H1 (cell line): Measurements from ENCODE around the gene PTPRH. TPM values are rescaled to one million over a fixed set of nuclear protein-coding genes. Genes with fewer than 3 reads are reported as not detected.

Experiments
- CTCF ChIA-PET: fragments of 300-600 bp; sonication (Branson Sonifier 250); formaldehyde crosslinking; loops from one replicate; lab custom pipeline; 2021; ENCODE audit not compliant: partially characterized antibody; lab: Charles Lee
- POLR2A ChIA-PET: fragments of 300-600 bp; sonication (Branson Sonifier 250); formaldehyde crosslinking; loops from one replicate; lab custom pipeline; 2021; ENCODE audit warnings: inconsistent platforms; ENCODE audit not compliant: partially characterized antibody; lab: Charles Lee
- DNase-seq, 2 experiments: peaks; one replicate each; pipeline versions ENCODE4 v3.0.0 to v3.0.0-alpha.2; 2010 to 2022; ENCODE audit warnings: low spot score in 2 of 2, low read depth in 1 of 2, mixed read lengths in 1 of 2
- FAIRE-seq: peaks from 2 replicates; lab custom pipeline; 2011; peaks lifted over from hg19 to GRCh38; lab: Jason Lieb, UNC
- H2AFZ ChIP-seq: 2 replicates; pipeline ENCODE4 v1.8.1; 2012; ENCODE audit warnings: low read length, inconsistent platforms
- H2AK5ac ChIP-seq: 2 replicates; pipeline ENCODE4 v1.6.1; 2013; ENCODE audit warnings: low read depth, low read length
- H2BK120ac ChIP-seq: replicated peaks from 2 replicates; pipeline ENCODE3; 2013; ENCODE audit warnings: low read depth, low read length, inconsistent platforms
- H2BK12ac ChIP-seq: 2 replicates; pipeline ENCODE4 v1.6.1; 2013; ENCODE audit warnings: low read depth, low read length
- H2BK15ac ChIP-seq: 2 replicates; pipeline ENCODE4 v1.6.1; 2013; ENCODE audit warnings: low read length
- H2BK20ac ChIP-seq: 2 replicates; pipeline ENCODE4 v1.6.1; 2013; ENCODE audit warnings: low read length
- H2BK5ac ChIP-seq: 2 replicates; pipeline ENCODE4 v1.6.1; 2013; ENCODE audit warnings: low read depth, low read length
- H3K14ac ChIP-seq: 2 replicates; pipeline ENCODE4 v1.6.1; 2013; ENCODE audit warnings: inconsistent platforms; ENCODE audit not compliant: insufficient read length
- H3K18ac ChIP-seq: 2 replicates; pipeline ENCODE4 v1.6.1; 2013; ENCODE audit warnings: low read length; ENCODE audit errors: extremely low read depth
- H3K23ac ChIP-seq: 2 replicates; pipeline ENCODE4 v1.6.1; 2013; ENCODE audit warnings: inconsistent platforms; ENCODE audit not compliant: insufficient read length
- H3K23me2 ChIP-seq: 2 replicates; pipeline ENCODE4 v1.6.1; 2013; ENCODE audit warnings: low read depth, low read length
- H3K27ac ChIP-seq: 2 replicates; pipeline ENCODE4 v1.6.1; 2011; ENCODE audit warnings: low read depth, low read length, inconsistent platforms
- H3K27me3 ChIP-seq, 4 experiments: replicated peaks in 1 of 4; 1 replicate in 1 of 4; 2 replicates in 3 of 4; pipeline versions ENCODE4 v1.6.1 to v1.8.1; 2011 to 2013; ENCODE audit warnings: low read length in 3 of 4, mild to moderate bottlenecking in 3 of 4, inconsistent platforms in 2 of 4, mixed read lengths in 2 of 4, moderate library complexity in 1 of 4; ENCODE audit not compliant: control insufficient read depth in 3 of 4, insufficient read depth in 3 of 4; ENCODE audit errors: extremely low read depth in 1 of 4
- H3K36me3 ChIP-seq, 4 experiments: 2 replicates each; pipeline versions ENCODE4 v1.6.1 to v1.8.1; 2011 to 2013; ENCODE audit warnings: mild to moderate bottlenecking in 4 of 4, low read length in 3 of 4, moderate library complexity in 2 of 4, control low read depth in 1 of 4, inconsistent platforms in 1 of 4; ENCODE audit not compliant: insufficient read depth in 4 of 4, control insufficient read depth in 2 of 4
- H3K4ac ChIP-seq: replicated peaks from 2 replicates; pipeline ENCODE3; 2013; ENCODE audit warnings: low read length, low read depth, mixed read lengths, inconsistent platforms; ENCODE audit not compliant: insufficient read length
- H3K4me1 ChIP-seq, 4 experiments: replicated peaks in 1 of 4; 1 replicate in 1 of 4; 2 replicates in 3 of 4; pipeline versions ENCODE4 v1.6.1 to v1.8.1; 2011 to 2013; ENCODE audit warnings: low read length in 3 of 4, inconsistent platforms in 2 of 4, mixed read lengths in 1 of 4; ENCODE audit not compliant: insufficient read depth in 4 of 4, control insufficient read depth in 3 of 4
- H3K4me2 ChIP-seq, 2 experiments: 2 replicates each; pipeline versions ENCODE4 v1.6.1 to v1.8.1; 2011 to 2013; ENCODE audit warnings: low read depth in 2 of 2, low read length in 2 of 2, control low read depth in 1 of 2, inconsistent platforms in 1 of 2, mild to moderate bottlenecking in 1 of 2; ENCODE audit not compliant: insufficient read depth in 1 of 2
- H3K4me3 ChIP-seq, 4 experiments: fragments of 200-600, 300-600 bp in 1 of 4; sonication (generic), shearing (Covaris generic), sonication (Bioruptor Twin) in 1 of 4; 2 replicates each; pipeline versions ENCODE4 v1.5.1 to v1.8.1; 2011 to 2016; ENCODE audit warnings: low read length in 4 of 4, low read depth in 3 of 4, control low read depth in 2 of 4, inconsistent platforms in 2 of 4, mild to moderate bottlenecking in 2 of 4, mixed read lengths in 1 of 4, moderate library complexity in 1 of 4; ENCODE audit not compliant: insufficient read depth in 2 of 4; ENCODE audit errors: extremely low read depth in 1 of 4
- H3K56ac ChIP-seq: replicated peaks from 2 replicates; pipeline ENCODE3; 2013; ENCODE audit warnings: low read depth, mild to moderate bottlenecking, mixed read lengths, low read length, inconsistent platforms; ENCODE audit not compliant: insufficient read length
- H3K79me1 ChIP-seq: 2 replicates; pipeline ENCODE4 v1.6.1; 2013; ENCODE audit warnings: low read depth, low read length, control low read depth
- H3K79me2 ChIP-seq, 2 experiments: 2 replicates each; pipeline versions ENCODE4 v1.6.1 to v1.8.1; 2012 to 2013; ENCODE audit warnings: low read length in 2 of 2, mild to moderate bottlenecking in 2 of 2, inconsistent platforms in 1 of 2; ENCODE audit not compliant: insufficient read depth in 2 of 2, control insufficient read depth in 1 of 2
- H3K9ac ChIP-seq, 4 experiments: replicated peaks in 1 of 4; 1 replicate in 1 of 4; 2 replicates in 3 of 4; pipeline versions ENCODE4 v1.6.1 to v1.8.1; 2011 to 2013; ENCODE audit warnings: low read depth in 3 of 4, low read length in 3 of 4, control low read depth in 2 of 4, mild to moderate bottlenecking in 2 of 4, moderate library complexity in 2 of 4, inconsistent platforms in 1 of 4; ENCODE audit errors: extremely low read depth in 1 of 4
- H3K9me3 ChIP-seq, 2 experiments: 2 replicates each; pipeline versions ENCODE4 v1.6.1 to v1.8.1; 2012 to 2013; ENCODE audit warnings: mild to moderate bottlenecking in 2 of 2, moderate library complexity in 2 of 2, control low read depth in 1 of 2, inconsistent platforms in 1 of 2, low read depth in 1 of 2, low read length in 1 of 2, mixed read lengths in 1 of 2; ENCODE audit not compliant: insufficient read depth in 2 of 2
- H4K20me1 ChIP-seq, 2 experiments: replicated peaks in 1 of 2; 2 replicates each; pipeline versions ENCODE3 to v1.8.1; 2011 to 2013; ENCODE audit warnings: inconsistent platforms in 2 of 2, low read length in 2 of 2, mild to moderate bottlenecking in 1 of 2; ENCODE audit not compliant: insufficient read depth in 2 of 2, control insufficient read depth in 1 of 2
- H4K5ac ChIP-seq: 2 replicates; pipeline ENCODE4 v1.6.1; 2013; ENCODE audit warnings: low read length, low read depth, mixed read lengths, inconsistent platforms; ENCODE audit not compliant: insufficient read length
- H4K8ac ChIP-seq: 2 replicates; pipeline ENCODE4 v1.8.0; 2013; ENCODE audit warnings: mild to moderate bottlenecking, moderate library complexity, low read length, inconsistent platforms; ENCODE audit not compliant: insufficient read depth; ENCODE audit errors: extremely low read depth
- H4K91ac ChIP-seq: replicated peaks from 2 replicates; pipeline ENCODE3; 2013; ENCODE audit warnings: low read length, mixed read lengths, inconsistent platforms; ENCODE audit not compliant: insufficient read length
- CHD2 ChIP-seq: IDR thresholded peaks from 2 replicates; pipeline ENCODE4 v1.6.1; 2012; ENCODE audit warnings: low read length, improper control_type of control experiment
- E2F6 ChIP-seq: IDR thresholded peaks from 2 replicates; pipeline ENCODE4 v1.6.1; 2012; ENCODE audit warnings: inconsistent platforms
- FOSL1 ChIP-seq: IDR thresholded peaks from 2 replicates; pipeline ENCODE4 v1.6.1; 2011; ENCODE audit warnings: mild to moderate bottlenecking, low read depth, low read length, moderate library complexity; ENCODE audit not compliant: insufficient read depth
- GABPA ChIP-seq: IDR thresholded peaks from 2 replicates; pipeline ENCODE4 v1.6.1; 2011; ENCODE audit warnings: mild to moderate bottlenecking, low read length, moderate library complexity, borderline replicate concordance; ENCODE audit not compliant: insufficient read depth
- KDM5A ChIP-seq: fragments of 200-600 bp; IDR thresholded peaks from 2 replicates; pipeline ENCODE4 v1.7.1; 2012; ENCODE audit warnings: mild to moderate bottlenecking, low read length, inconsistent platforms, mixed read lengths
- PHF8 ChIP-seq: fragments of 200-600 bp; sonication (generic); conservative IDR thresholded peaks from 2 replicates; pipeline ENCODE4 v1.7.1; 2012; ENCODE audit warnings: low read depth, mild to moderate bottlenecking, inconsistent platforms, low read length, moderate library complexity
- RAD21 ChIP-seq, 2 experiments: IDR thresholded peaks in 1 of 2; conservative IDR thresholded peaks in 1 of 2; 2 replicates each; pipeline ENCODE4 v1.6.1; 2011; ENCODE audit warnings: low read depth in 2 of 2, low read length in 2 of 2, improper control_type of control experiment in 1 of 2, inconsistent platforms in 1 of 2, mild to moderate bottlenecking in 1 of 2, moderate library complexity in 1 of 2
- SIN3A ChIP-seq, 2 experiments: IDR thresholded peaks in 1 of 2; conservative IDR thresholded peaks in 1 of 2; 2 replicates each; pipeline ENCODE4 v1.6.1; 2011 to 2012; ENCODE audit warnings: low read length in 2 of 2, improper control_type of control experiment in 1 of 2, low read depth in 1 of 2, mild to moderate bottlenecking in 1 of 2
- SP2 ChIP-seq: IDR thresholded peaks from 2 replicates; pipeline ENCODE4 v1.6.1; 2012; ENCODE audit warnings: mild to moderate bottlenecking, low read length, inconsistent platforms
- WGBS, 2 experiments: shearing (Covaris generic) in 1 of 2; methylation state at CpG; one replicate each; pipeline versions ENCODE4 v1.1.6 to v1.1.7; 2013 to 2015; ENCODE audit warnings: low lambda C conversion rate in 2 of 2, mixed read lengths in 2 of 2, inconsistent platforms in 1 of 2, low coverage in 1 of 2, missing lambda C conversion rate in 1 of 2; ENCODE audit not compliant: insufficient replicate concordance in 2 of 2, insufficient coverage in 1 of 2, insufficient read length in 1 of 2; ENCODE audit errors: extremely low coverage in 1 of 2, missing lambda C conversion rate in 1 of 2; 5-methylcytosine and 5-hydroxymethylcytosine counted together
- polyA plus RNA-seq, 7 experiments: library from polyadenylated mRNA; depleted of rRNA in 3 of 7; stranded (reverse) in 5 of 7; unstranded in 2 of 7; fragments of >200 nt in 5 of 7; fragments of 200-250 nt in 2 of 7; gene quantifications; 1 replicate in 5 of 7; 2 replicates in 1 of 7; 4 replicates in 1 of 7; pipeline versions ENCODE4 v1.2.1 to v1.2.3, GENCODE V29; 2011 to 2013; ENCODE audit warnings: missing spikeins in 2 of 7, mixed read lengths in 2 of 7
- total RNA-seq: library from RNA; stranded (reverse); fragmentation: NEBNext Ultra II Directional; extraction: Animal tissue kit (Norgen Biotek cat#: 25700); gene quantifications from 2 replicates; pipeline ENCODE4 v1.2.1, GENCODE V29; 2021

The PTPRH gene
- total and polyA plus RNA-seq, 2 of the 8 experiments (the other 6 are each of a cell fraction or from before 2014, with no cell fraction given), result 0.30 to 0.39 TPM

DNA sequence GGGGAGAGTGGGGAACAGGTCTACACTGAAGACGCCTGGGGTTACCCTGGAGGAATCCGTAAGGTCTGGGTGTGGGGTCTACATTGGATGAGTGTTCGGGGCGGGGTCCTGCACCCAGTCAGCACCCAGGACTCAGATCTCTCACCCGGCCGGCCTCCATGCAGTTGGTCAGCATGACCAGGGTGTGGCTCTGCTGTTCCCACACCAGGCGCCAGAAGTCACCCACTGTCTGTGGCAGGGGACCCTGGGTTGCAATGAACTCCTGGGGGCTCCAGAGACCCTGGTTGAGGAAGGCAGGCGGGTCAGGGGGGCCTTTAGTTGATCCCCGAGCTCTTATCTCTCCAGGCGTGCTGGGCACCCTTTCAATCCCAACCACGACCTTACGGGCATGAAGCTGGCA, 23.2 kb downstream of the PTPRH start:
- no peak overlapping the region for H4K91ac ChIP-seq
- H3K18ac ChIP-seq, result no peak overlapping the region
- H3K4me3 ChIP-seq, result no peak overlapping the region
- H3K23ac ChIP-seq, result no peak overlapping the region
- H2BK20ac ChIP-seq, result no peak overlapping the region
- no peaks in the 10 kb centered on the region for H3K36me3 ChIP-seq
- H3K9me3 ChIP-seq, result no peaks in the 10 kb centered on the region
- H3K79me2 ChIP-seq, result no peaks in the 10 kb centered on the region
- no peak overlapping the region for H3K4ac ChIP-seq
- H3K4me2 ChIP-seq, result no peak overlapping the region
- no peak for DNase-seq
- no peak overlapping the region for H2BK120ac ChIP-seq
- no peak overlapping the region for H3K9ac ChIP-seq
- H3K27ac ChIP-seq, result no peak overlapping the region
- H3K23me2 ChIP-seq, result no peaks in the 10 kb centered on the region
- H4K5ac ChIP-seq, result no peak overlapping the region
- POLR2A ChIA-PET, result no interaction called here
- H2BK12ac ChIP-seq, result no peak overlapping the region
- H2BK5ac ChIP-seq, result no peak overlapping the region
- H3K14ac ChIP-seq, result no peak overlapping the region
- H3K56ac ChIP-seq, result no peak overlapping the region
- no peaks in the 10 kb centered on the region for H3K4me1 ChIP-seq
- CTCF ChIA-PET, result interaction anchor here (2.1 kb wide), 1 partner anchor 21 kb away, joined by 5 read pairs; no protein-coding TSS in a partner anchor
- H3K27me3 ChIP-seq, result peaks cover 0 to 15% (median 7%) of the 10 kb centered on the region in 4 experiments; a peak in 5 of 7 replicates
- WGBS, 2 experiments, result 81% methylated on average over 12 of the region's 12 CpGs; no CpG with 5 or more reads in 1 of the 2 experiments
- no peak overlapping the region for H2BK15ac ChIP-seq
- no peak overlapping the region for H4K8ac ChIP-seq
- TF ChIP-seq SP2 (no peak), CHD2 (no peak), FOSL1 (no peak), RAD21 (IDR thresholded peaks at IDR 0.05 in 1 of 2, conservative IDR thresholded peaks at IDR 0.05 in 1 of 2; ENCODE audit: low read depth in 2 of 2, low read length in 2 of 2) (no peak), E2F6 (no peak), KDM5A (no peak), SIN3A (conservative IDR thresholded peaks at IDR 0.05 in 1 of 2, IDR thresholded peaks at IDR 0.05 in 1 of 2; ENCODE audit: low read depth in 1 of 2, low read length in 2 of 2) (no peak), PHF8 (no peak), GABPA (no peak)
- H3K79me1 ChIP-seq, result no peaks in the 10 kb centered on the region
- no peak for FAIRE-seq
- no peak overlapping the region for H2AFZ ChIP-seq
- H4K20me1 ChIP-seq, result peaks cover 0 to 4% of the 10 kb centered on the region in 2 experiments
- H2AK5ac ChIP-seq, result no peak overlapping the region
